ENCODE data around the gene MTCH1.

Gene MTCH1

DNA sequence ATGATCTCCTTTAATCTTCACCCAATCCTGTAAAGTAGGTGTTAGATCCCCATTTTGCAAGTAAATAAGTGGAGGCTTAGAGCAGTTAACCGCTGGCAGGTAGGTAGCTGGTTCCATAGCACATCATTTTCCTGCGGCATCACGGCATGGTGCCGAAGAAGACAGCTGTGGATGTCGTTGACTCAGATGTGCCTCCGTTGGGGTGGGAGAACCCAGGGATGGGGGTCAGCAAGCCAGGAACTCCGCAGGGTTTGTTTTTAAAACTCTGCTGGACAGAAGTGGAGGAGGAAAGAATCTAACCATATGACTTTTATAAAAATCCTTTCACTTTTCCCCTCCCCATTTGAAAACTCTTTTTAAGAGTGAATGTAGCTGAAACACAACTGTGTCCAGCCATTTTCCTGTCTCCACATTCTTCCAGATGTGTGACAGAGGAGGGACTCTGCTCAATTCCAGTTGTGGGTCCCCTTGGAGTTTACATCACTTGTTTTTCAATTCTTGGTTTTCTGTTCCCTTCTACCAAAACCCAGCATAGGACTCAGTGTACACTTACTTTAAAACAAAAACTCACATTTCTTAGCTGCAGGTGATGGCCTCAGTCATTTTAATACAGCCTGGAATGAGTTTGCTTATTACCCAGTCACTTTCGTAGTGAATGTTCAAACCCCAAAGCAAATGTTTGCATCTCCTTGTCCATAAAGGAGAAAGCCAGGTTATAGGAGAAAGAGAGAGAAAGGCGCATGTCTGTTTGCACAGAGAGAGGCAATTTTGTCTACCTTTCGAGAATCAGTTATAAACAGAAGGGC, 59.1 kb downstream of the MTCH1 start:
- DNase-seq (ENCODE audit: low read depth in 2 of 2), result no peak

DNA sequence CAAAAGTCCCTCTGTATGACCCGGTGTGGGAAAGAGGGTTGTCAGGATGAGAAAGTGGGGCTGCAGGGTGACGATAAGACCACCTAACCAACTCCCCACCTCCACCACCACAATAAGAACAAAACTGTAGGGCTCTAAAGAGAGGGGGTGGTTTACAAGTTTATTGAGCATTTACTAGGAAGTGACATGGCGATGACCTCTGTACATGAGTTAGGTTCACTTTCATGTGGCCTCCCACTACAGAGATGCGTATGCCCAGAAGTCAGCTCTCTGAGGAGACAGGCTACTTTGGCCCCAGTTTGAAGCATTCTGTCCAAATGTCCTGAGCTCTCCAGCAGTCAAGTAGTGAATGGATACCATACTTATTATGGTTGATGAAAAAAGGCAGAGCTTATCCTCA, 60.2 kb downstream of the MTCH1 start:
- no peak for DNase-seq (ENCODE audit: low read depth in 2 of 2)

- no peak for DNase-seq (ENCODE audit: low read depth in 2 of 2)
Measured at GRCh38 chr6:36924778-36925374, 61.1 kb downstream of the MTCH1 start.

DNA sequence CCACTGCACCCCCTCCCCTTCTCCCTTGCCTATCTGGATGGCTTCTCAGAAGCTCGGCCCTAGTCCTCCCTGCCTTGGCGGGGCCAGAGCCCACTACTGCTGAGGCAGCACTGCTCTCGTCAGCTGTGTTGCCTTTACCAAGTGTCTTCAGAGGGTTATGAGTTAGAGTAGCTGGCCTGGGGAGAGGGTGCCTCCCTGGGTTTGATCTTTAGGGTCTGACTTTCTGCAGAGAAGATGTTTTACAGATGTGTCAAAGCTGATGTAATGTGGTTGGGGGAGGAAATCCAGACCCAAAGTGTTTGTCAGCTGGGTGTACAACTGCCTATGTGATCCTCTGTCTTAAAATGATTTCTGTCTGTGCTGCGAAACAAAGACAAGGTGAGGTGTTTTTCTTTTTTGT, 61.9 kb downstream of the MTCH1 start:
- DNase-seq (ENCODE audit: low read depth in 2 of 2), result no peak

GRCh38 chr6:36920546-36920945, 65.5 kb downstream of the MTCH1 start:
- no peak for DNase-seq (ENCODE audit: low read depth in 2 of 2)

DNA sequence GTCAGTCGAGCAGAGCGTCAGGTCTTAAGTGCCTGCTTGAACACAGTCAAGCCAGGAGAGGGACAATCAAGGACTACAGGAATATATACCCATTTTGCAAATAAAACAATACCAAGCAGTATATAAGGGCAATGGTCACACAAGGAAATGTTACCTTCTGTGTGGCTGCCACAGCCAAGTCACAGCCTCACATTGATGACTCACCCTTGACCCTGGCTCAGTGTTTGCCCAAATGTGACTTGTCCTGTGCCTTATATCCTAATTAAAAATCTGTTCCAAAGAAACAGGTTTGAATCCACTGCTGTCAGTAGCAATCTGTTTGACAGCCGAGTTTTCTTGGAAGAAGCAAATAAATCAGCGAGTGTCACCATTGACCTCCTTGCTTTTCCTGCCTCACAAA, 65.9 kb downstream of the MTCH1 start:
- no peak for DNase-seq (ENCODE audit: low read depth in 2 of 2)

Data from stimulated activated CD4-positive, alpha-beta T cell treated with anti-CD3 and anti-CD28 coated beads, Interleukin-1b, Interleukin-23, amount 100 ng/mL, for 4 hours (primary cell).